Endodermal cell (in vitro differentiated cells): ENCODE data around the gene NF1. TPM values are rescaled to one million over a fixed set of nuclear protein-coding genes. Genes with fewer than 3 reads are reported as not detected.

Source experiments
- DNase-seq: peaks from one replicate; pipeline ENCODE4 v3.0.0-alpha.2; 2017
- H3K27ac ChIP-seq: 2 replicates; pipeline ENCODE4 v1.5.1; 2013; ENCODE audit warnings: mild to moderate bottlenecking, low read depth, low read length, moderate library complexity
- H3K27me3 ChIP-seq: 2 replicates; pipeline ENCODE4 v1.6.1; 2013; ENCODE audit warnings: mild to moderate bottlenecking, low read length, moderate library complexity; ENCODE audit not compliant: insufficient read depth, control insufficient read depth, poor library complexity, severe bottlenecking
- H3K36me3 ChIP-seq: 2 replicates; pipeline ENCODE4 v1.7.0; 2013; ENCODE audit warnings: mild to moderate bottlenecking, low read length, moderate library complexity; ENCODE audit not compliant: control insufficient read depth, insufficient read depth
- H3K4me1 ChIP-seq: one replicate; pipeline ENCODE4 v1.7.0; 2013; ENCODE audit warnings: low read length; ENCODE audit not compliant: control insufficient read depth, insufficient read depth
- H3K4me3 ChIP-seq: 2 replicates; pipeline ENCODE4 v1.5.1; 2013; ENCODE audit warnings: mild to moderate bottlenecking, low read length, moderate library complexity
- H3K9ac ChIP-seq: 2 replicates; pipeline ENCODE4 v1.6.1; 2013; ENCODE audit warnings: mild to moderate bottlenecking, low read length, moderate library complexity; ENCODE audit not compliant: poor library complexity, severe bottlenecking; ENCODE audit errors: extremely low read depth
- H3K9me3 ChIP-seq: 2 replicates; pipeline ENCODE4 v1.6.1; 2013; ENCODE audit warnings: mild to moderate bottlenecking, low read length, moderate library complexity; ENCODE audit not compliant: control insufficient read depth
- H3K27ac Mint-ChIP-seq: 2 replicates; pipeline ENCODE4 v1.8.0; 2020; ENCODE audit warnings: mixed read lengths
- H3K27me3 Mint-ChIP-seq: 2 replicates; pipeline ENCODE4 v1.8.0; 2021; ENCODE audit warnings: mild to moderate bottlenecking, mixed read lengths; ENCODE audit not compliant: insufficient read depth
- H3K36me3 Mint-ChIP-seq: 2 replicates; pipeline ENCODE4 v1.8.0; 2020; ENCODE audit warnings: low read depth, mixed read lengths
- H3K4me1 Mint-ChIP-seq: 2 replicates; pipeline ENCODE4 v1.8.0; 2020; ENCODE audit warnings: mixed read lengths
- H3K4me3 Mint-ChIP-seq: 2 replicates; pipeline ENCODE4 v1.8.0; 2020; ENCODE audit warnings: mild to moderate bottlenecking, moderate library complexity, mixed read lengths
- H3K9me3 Mint-ChIP-seq: 2 replicates; pipeline ENCODE4 v1.8.0; 2020; ENCODE audit warnings: mild to moderate bottlenecking, mixed read lengths
- CTCF ChIP-seq: fragments of 200-600 bp; sonication (generic); conservative IDR thresholded peaks from 2 replicates; pipeline ENCODE4 v1.5.0; 2021; ENCODE audit warnings: antibody characterized with exemption, mild to moderate bottlenecking
- WGBS, 2 experiments: methylation state at CpG; one replicate each; pipeline versions ENCODE4 v1.1.5 to v1.1.7; 2013; ENCODE audit warnings: missing lambda C conversion rate in 2 of 2, mixed read lengths in 1 of 2; ENCODE audit not compliant: insufficient coverage in 1 of 2, insufficient read length in 1 of 2; 5-methylcytosine and 5-hydroxymethylcytosine counted together
- total RNA-seq, 2 donors: library from RNA; stranded (reverse); fragmentation: NEBNext Ultra II Directional in 1 of 2; extraction: Animal tissue kit (Norgen Biotek cat#: 25700) in 1 of 2; gene quantifications; 2 replicates in 1 of 2; 3 replicates in 1 of 2; pipeline ENCODE4 v1.2.1, GENCODE V29; 2021

Gene NF1
- total RNA-seq, 2 donors from 2014 or later = 61.9 to 69.3 TPM

- H3K4me1 Mint-ChIP-seq = peaks cover 4% of the 10 kb centered on the region
- WGBS, 2 experiments = 94 to 95% methylated on average over 2 to 4 of the region's 5 CpGs
- no peak for DNase-seq
- no peak overlapping the region for H3K4me3 Mint-ChIP-seq
- Histone ChIP-seq H3K9me3 (no peaks in the 10 kb centered on the region), H3K4me1 (no peaks in the 10 kb centered on the region), H3K27me3 (no peaks in the 10 kb centered on the region), H3K9ac (no peak overlapping the region), H3K36me3 (peaks cover 76% of the 10 kb centered on the region), H3K27ac (peak overlapping the region; percentile 27), H3K4me3 (no peak overlapping the region)
- no peaks in the 10 kb centered on the region for H3K9me3 Mint-ChIP-seq
- H3K27me3 Mint-ChIP-seq = no peaks in the 10 kb centered on the region
- TF ChIP-seq CTCF = no peak
- peak overlapping the region; percentile 91 for H3K27ac Mint-ChIP-seq
- peaks cover 55% of the 10 kb centered on the region for H3K36me3 Mint-ChIP-seq
These were observed 154.4 kb downstream of the NF1 start for GRCh38 chr17:31248986-31249834.

DNA sequence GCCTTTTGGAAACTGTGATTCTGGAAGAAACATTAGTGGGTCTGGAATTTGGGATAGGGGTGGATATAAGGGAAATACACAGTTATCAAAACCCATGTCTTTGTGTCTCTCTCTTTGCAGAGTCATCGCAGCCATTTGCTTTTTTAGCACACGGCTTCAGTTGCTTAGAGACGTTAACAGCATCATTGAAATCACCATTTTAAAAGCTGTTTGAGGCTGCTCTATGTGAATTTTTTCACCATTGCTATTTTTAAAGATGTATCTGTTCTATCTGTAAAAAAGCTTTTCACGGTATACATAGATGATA, 155.0 kb downstream of the NF1 start:
- no peak overlapping the region for H3K4me3 ChIP-seq
- H3K27ac Mint-ChIP-seq = peak overlapping the region; percentile 91
- no peaks in the 10 kb centered on the region for H3K9me3 Mint-ChIP-seq
- TF ChIP-seq CTCF = no peak
- peaks cover 49% of the 10 kb centered on the region for H3K36me3 Mint-ChIP-seq
- no peak overlapping the region for H3K9ac ChIP-seq
- H3K27me3 ChIP-seq = no peaks in the 10 kb centered on the region
- peak overlapping the region; percentile 27 for H3K27ac ChIP-seq
- 91 to 96% methylated on average over 4 of the region's 4 CpGs for WGBS, 2 experiments
- no peak for DNase-seq
- H3K9me3 ChIP-seq = no peaks in the 10 kb centered on the region
- H3K27me3 Mint-ChIP-seq = no peaks in the 10 kb centered on the region
- peaks cover 4% of the 10 kb centered on the region for H3K4me1 Mint-ChIP-seq
- H3K4me1 ChIP-seq = no peaks in the 10 kb centered on the region
- H3K4me3 Mint-ChIP-seq = no peak overlapping the region
- H3K36me3 ChIP-seq = peaks cover 74% of the 10 kb centered on the region

DNA sequence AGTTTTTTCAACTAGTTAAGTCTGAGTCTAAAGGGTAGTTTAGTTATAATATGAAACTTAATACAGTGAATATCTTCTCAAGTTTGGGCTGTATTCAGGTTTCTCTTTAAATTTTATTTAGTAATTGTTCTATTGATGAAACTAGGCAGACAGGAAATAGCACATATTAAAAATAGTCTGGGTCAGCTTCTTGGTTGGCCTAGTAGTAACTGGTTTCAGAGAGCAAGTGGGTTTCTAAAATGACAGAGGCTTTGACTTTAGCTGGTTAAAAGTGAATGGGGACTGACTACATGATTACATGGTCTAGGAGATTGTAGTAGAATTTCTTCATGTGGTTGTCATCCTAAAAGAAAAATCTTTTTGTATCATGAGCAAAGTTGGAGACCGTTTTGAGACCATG, 155.5 kb downstream of the NF1 start:
- H3K9me3 Mint-ChIP-seq = no peaks in the 10 kb centered on the region
- peaks cover 44% of the 10 kb centered on the region for H3K36me3 Mint-ChIP-seq
- Histone ChIP-seq H3K27me3 (no peaks in the 10 kb centered on the region), H3K9me3 (no peaks in the 10 kb centered on the region), H3K4me3 (no peak overlapping the region), H3K9ac (no peak overlapping the region), H3K4me1 (no peaks in the 10 kb centered on the region), H3K36me3 (peaks cover 73% of the 10 kb centered on the region), H3K27ac (no peak overlapping the region)
- DNase-seq = no peak
- no peak for TF ChIP-seq CTCF
- H3K27me3 Mint-ChIP-seq = no peaks in the 10 kb centered on the region
- H3K27ac Mint-ChIP-seq = no peak overlapping the region
- H3K4me1 Mint-ChIP-seq = peaks cover 4% of the 10 kb centered on the region
- no peak overlapping the region for H3K4me3 Mint-ChIP-seq
- no CpG with 5 or more reads among the region's 1 CpG for WGBS, 2 experiments
